HAP-1 (cell line): ENCODE results near the gene TMX2.

ENCODE experiments used
- DNase-seq, 2 experiments: peaks; one replicate each; pipeline ENCODE4 v3.0.0-alpha.2; 2016 to 2020; ENCODE audit warnings: low spot score in 2 of 2
- H3K27me3 ChIP-seq: fragments of 250-450 bp; sonication (Bioruptor Pico); 2 replicates; pipeline ENCODE4 v1.5.1; 2020; ENCODE audit warnings: low read depth, mild to moderate bottlenecking, moderate library complexity
- H3K36me3 ChIP-seq: fragments of 250-450 bp; sonication (Bioruptor Pico); replicated peaks from 2 replicates; pipeline ENCODE4 v1.5.1; 2020; ENCODE audit warnings: mild to moderate bottlenecking
- H3K4me1 ChIP-seq: fragments of 250-450 bp; sonication (Bioruptor Pico); 2 replicates; pipeline ENCODE4 v1.5.1; 2020; ENCODE audit warnings: mild to moderate bottlenecking
- H3K4me3 ChIP-seq: fragments of 250-450 bp; sonication (Bioruptor Pico); 2 replicates; pipeline ENCODE4 v1.5.1; 2020; ENCODE audit warnings: mild to moderate bottlenecking, moderate library complexity
- H3K9me3 ChIP-seq: fragments of 250-450 bp; sonication (Bioruptor Pico); 2 replicates; pipeline ENCODE4 v1.5.1; 2020; ENCODE audit warnings: mild to moderate bottlenecking, moderate library complexity
- in situ Hi-C: fragments of 300-500 bp; cut with MboI; formaldehyde crosslinking; loops from 3 replicates; pipeline ENCODE4 v1.14.3; 2020; ENCODE audit warnings: low sequenced_read_pairs, inconsistent platforms, mixed read lengths

TMX2 gene

GRCh38 chr11:57781529-57781943, 69.1 kb downstream of the TMX2 start:
- Histone ChIP-seq H3K4me1 (peaks cover 47% of the 10 kb centered on the region), H3K27me3 (no peaks in the 10 kb centered on the region), H3K4me3 (no peak overlapping the region), H3K36me3 (no peaks in the 10 kb centered on the region; the same call in 1 of the 2 replicates), H3K9me3 (no peaks in the 10 kb centered on the region)
- in situ Hi-C loops = no loop called here
- peak in 1 of 2 experiments; percentile 41 for DNase-seq

- peaks cover 17% of the 10 kb centered on the region for H3K4me1 ChIP-seq
- in situ Hi-C loops = no loop called here
- no peaks in the 10 kb centered on the region for H3K27me3 ChIP-seq
Measured at GRCh38 chr11:57785072-57785471, 72.7 kb downstream of the TMX2 start.

GRCh38 chr11:57786436-57786835, 74.0 kb downstream of the TMX2 start:
- no peak overlapping the region for H3K4me3 ChIP-seq
- peaks cover 6% of the 10 kb centered on the region for H3K4me1 ChIP-seq
- no peaks in the 10 kb centered on the region for H3K9me3 ChIP-seq
- H3K27me3 ChIP-seq = no peaks in the 10 kb centered on the region
- no peak for DNase-seq
- H3K36me3 ChIP-seq = no peaks in the 10 kb centered on the region; the same call in 1 of the 2 replicates
- in situ Hi-C loops = no loop called here

More at GRCh38 chr11:57785072-57785471, 72.7 kb downstream of the TMX2 start:
- Histone ChIP-seq H3K4me3 (no peak overlapping the region), H3K36me3 (no peaks in the 10 kb centered on the region; the same call in 1 of the 2 replicates), H3K9me3 (no peaks in the 10 kb centered on the region)
- no peak for DNase-seq

- no peaks in the 10 kb centered on the region for H3K4me1 ChIP-seq
- DNase-seq = no peak
- no peaks in the 10 kb centered on the region for H3K9me3 ChIP-seq
- in situ Hi-C loops = no loop called here
- H3K36me3 ChIP-seq = peaks cover 5% of the 10 kb centered on the region
- H3K4me3 ChIP-seq = no peak overlapping the region
- H3K27me3 ChIP-seq = no peaks in the 10 kb centered on the region
Measured at GRCh38 chr11:57787006-57787604, 74.7 kb downstream of the TMX2 start.

- peaks cover 7% of the 10 kb centered on the region for H3K36me3 ChIP-seq
- no peak for DNase-seq
- in situ Hi-C loops = no loop called here
- H3K9me3 ChIP-seq = no peaks in the 10 kb centered on the region
- no peaks in the 10 kb centered on the region for H3K4me1 ChIP-seq
- no peak overlapping the region for H3K4me3 ChIP-seq
- no peaks in the 10 kb centered on the region for H3K27me3 ChIP-seq
Measured at GRCh38 chr11:57787920-57788702, 75.7 kb downstream of the TMX2 start.

- Histone ChIP-seq H3K9me3 (no peaks in the 10 kb centered on the region), H3K4me3 (no peak overlapping the region), H3K36me3 (peaks cover 7% of the 10 kb centered on the region), H3K4me1 (no peaks in the 10 kb centered on the region), H3K27me3 (no peaks in the 10 kb centered on the region)
- DNase-seq = no peak
- in situ Hi-C loops = no loop called here
Measured at GRCh38 chr11:57788703-57789088, 76.3 kb downstream of the TMX2 start.
